Smooth muscle cell (in vitro differentiated cells): ENCODE data around the gene IKZF3. TPM values are rescaled to one million over a fixed set of nuclear protein-coding genes. Genes with fewer than 3 reads are reported as not detected.

Source experiments
- DNase-seq: peaks from one replicate; lab custom pipeline; 2025; ENCODE audit not compliant: unreplicated experiment; lab: John Stamatoyannopoulos, UW
- H2AFZ ChIP-seq: fragments of 200-600 bp; sonication (generic); 2 replicates; pipeline ENCODE4 v1.6.0; 2016; ENCODE audit warnings: antibody characterized with exemption, low read depth, mild to moderate bottlenecking
- H3F3A ChIP-seq: fragments of 200-600 bp; sonication (generic); 2 replicates; pipeline ENCODE4 v1.6.0; 2017; ENCODE audit warnings: antibody characterized with exemption, low read depth
- H3K27ac ChIP-seq: fragments of 200-600 bp; sonication (generic); 2 replicates; pipeline ENCODE4 v1.5.1; 2016; ENCODE audit warnings: low read depth, mild to moderate bottlenecking
- H3K27me3 ChIP-seq: fragments of 200-600 bp; sonication (generic); 2 replicates; pipeline ENCODE4 v1.6.1; 2016; ENCODE audit warnings: low read depth, mild to moderate bottlenecking
- H3K36me3 ChIP-seq: fragments of 200-600 bp; sonication (generic); 2 replicates; pipeline ENCODE4 v1.5.1; 2016; ENCODE audit warnings: low read depth
- H3K4me1 ChIP-seq: fragments of 200-600 bp; sonication (generic); 2 replicates; pipeline ENCODE4 v1.5.1; 2016; ENCODE audit warnings: low read depth
- H3K4me2 ChIP-seq: fragments of 200-600 bp; sonication (generic); 2 replicates; pipeline ENCODE4 v1.6.0; 2016; ENCODE audit warnings: mild to moderate bottlenecking
- H3K4me3 ChIP-seq: fragments of 200-600 bp; sonication (generic); 2 replicates; pipeline ENCODE4 v1.5.1; 2016; ENCODE audit warnings: mild to moderate bottlenecking
- H3K79me2 ChIP-seq: fragments of 200-600 bp; sonication (generic); 2 replicates; pipeline ENCODE4 v1.6.0; 2016; ENCODE audit warnings: low read depth, mild to moderate bottlenecking
- H3K9ac ChIP-seq: fragments of 200-600 bp; sonication (generic); 2 replicates; pipeline ENCODE4 v1.6.0; 2016; ENCODE audit warnings: low read depth
- H3K9me3 ChIP-seq: fragments of 200-600 bp; sonication (generic); replicated peaks from 2 replicates; pipeline ENCODE4 v1.5.1; 2016; ENCODE audit warnings: low read depth
- H4K20me1 ChIP-seq: fragments of 200-600 bp; sonication (generic); 2 replicates; pipeline ENCODE4 v1.6.0; 2016; ENCODE audit warnings: low read depth
- WGBS: methylation state at CpG from one replicate; pipeline ENCODE4 v1.1.7; 2016; ENCODE audit warnings: low lambda C conversion rate; 5-methylcytosine and 5-hydroxymethylcytosine counted together
- polyA plus RNA-seq: library from polyadenylated mRNA; unstranded; fragments of >200 nt; fragmentation: Nextera tagmentation; extraction: Ambion mirVana; gene quantifications from 2 replicates; pipeline ENCODE4 v1.2.1, GENCODE V29; 2016
- total RNA-seq: library from RNA; depleted of rRNA; stranded (reverse); fragments of >200 nt; gene quantifications from 2 replicates; pipeline ENCODE4 v1.2.3, GENCODE V29; 2014
- TF ChIP-seq, protein P1 (sequence below): fragments of 200-600 bp; sonication (generic); IDR thresholded peaks from 2 replicates; pipeline ENCODE4 v1.5.1; 2017; ENCODE audit warnings: borderline replicate concordance, mild to moderate bottlenecking, antibody characterized with exemption; ENCODE audit not compliant: insufficient read depth, poor library complexity, severe bottlenecking

The IKZF3 gene
- total and polyA plus RNA-seq, 2 experiments from 2014 or later, result under 0.01 TPM; not detected in 1

DNA sequence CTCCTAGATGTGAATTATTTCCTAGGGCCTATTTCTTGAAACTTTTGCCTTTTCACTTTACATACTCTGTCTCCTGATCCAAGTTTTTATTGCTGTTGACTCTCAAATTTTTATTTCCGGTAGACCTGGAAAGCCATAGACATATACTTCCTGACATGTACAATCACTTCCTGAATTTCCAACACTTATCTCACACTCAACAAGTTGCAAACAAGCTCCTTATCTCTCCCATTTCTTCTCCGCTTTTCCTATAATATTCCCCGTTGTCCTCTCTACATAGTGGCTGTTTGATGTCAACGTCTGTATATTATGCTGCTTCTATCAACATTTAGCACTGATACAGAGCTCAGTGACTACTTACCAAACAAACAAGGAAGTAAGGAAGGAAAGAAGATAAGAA is 59.3 kb downstream of the IKZF3 start:
- H3K36me3 ChIP-seq, result no peaks in the 10 kb centered on the region
- TF ChIP-seq, protein P1, sequence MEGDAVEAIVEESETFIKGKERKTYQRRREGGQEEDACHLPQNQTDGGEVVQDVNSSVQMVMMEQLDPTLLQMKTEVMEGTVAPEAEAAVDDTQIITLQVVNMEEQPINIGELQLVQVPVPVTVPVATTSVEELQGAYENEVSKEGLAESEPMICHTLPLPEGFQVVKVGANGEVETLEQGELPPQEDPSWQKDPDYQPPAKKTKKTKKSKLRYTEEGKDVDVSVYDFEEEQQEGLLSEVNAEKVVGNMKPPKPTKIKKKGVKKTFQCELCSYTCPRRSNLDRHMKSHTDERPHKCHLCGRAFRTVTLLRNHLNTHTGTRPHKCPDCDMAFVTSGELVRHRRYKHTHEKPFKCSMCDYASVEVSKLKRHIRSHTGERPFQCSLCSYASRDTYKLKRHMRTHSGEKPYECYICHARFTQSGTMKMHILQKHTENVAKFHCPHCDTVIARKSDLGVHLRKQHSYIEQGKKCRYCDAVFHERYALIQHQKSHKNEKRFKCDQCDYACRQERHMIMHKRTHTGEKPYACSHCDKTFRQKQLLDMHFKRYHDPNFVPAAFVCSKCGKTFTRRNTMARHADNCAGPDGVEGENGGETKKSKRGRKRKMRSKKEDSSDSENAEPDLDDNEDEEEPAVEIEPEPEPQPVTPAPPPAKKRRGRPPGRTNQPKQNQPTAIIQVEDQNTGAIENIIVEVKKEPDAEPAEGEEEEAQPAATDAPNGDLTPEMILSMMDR, result no peak
- no peaks in the 10 kb centered on the region for H3K4me1 ChIP-seq
- H3K4me2 ChIP-seq, result no peak overlapping the region
- H3F3A ChIP-seq, result no peaks in the 10 kb centered on the region
- no peaks in the 10 kb centered on the region for H4K20me1 ChIP-seq
- no peak overlapping the region for H3K4me3 ChIP-seq
- H3K27me3 ChIP-seq, result peaks cover 20% of the 10 kb centered on the region
- H3K9ac ChIP-seq, result no peak overlapping the region
- DNase-seq, result no peak
- 74% methylated on average over 4 of the region's 4 CpGs for WGBS
- no peak overlapping the region for H3K27ac ChIP-seq
- H3K79me2 ChIP-seq, result no peaks in the 10 kb centered on the region
- peak overlapping the region; percentile 58 for H2AFZ ChIP-seq
- H3K9me3 ChIP-seq, result no peaks in the 10 kb centered on the region

DNA sequence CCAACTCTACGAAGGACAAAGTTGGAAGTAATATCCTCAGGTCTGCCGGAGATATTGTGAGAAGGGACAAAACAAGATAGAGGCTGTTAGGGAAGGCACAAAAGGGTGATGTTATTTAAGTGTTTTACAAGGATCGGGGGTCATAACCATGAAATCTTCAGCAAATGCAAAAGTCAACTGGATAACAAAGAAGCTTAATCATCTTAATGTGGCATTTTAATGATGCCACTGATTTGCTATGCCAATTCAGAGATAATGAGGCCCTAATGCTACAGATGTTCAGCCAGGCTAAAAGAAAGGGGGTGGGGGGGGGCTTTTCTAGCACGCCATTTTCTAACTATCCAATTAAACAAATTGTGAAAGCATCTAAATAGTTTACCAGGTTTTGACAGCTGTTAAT is 63.1 kb downstream of the IKZF3 start:
- Histone ChIP-seq H3K4me1 (no peaks in the 10 kb centered on the region), H3K4me3 (no peak overlapping the region), H3K9ac (no peak overlapping the region), H3K27ac (no peak overlapping the region), H3F3A (no peaks in the 10 kb centered on the region), H3K36me3 (no peaks in the 10 kb centered on the region), H3K79me2 (no peaks in the 10 kb centered on the region), H3K27me3 (peaks cover 8% of the 10 kb centered on the region), H3K9me3 (no peaks in the 10 kb centered on the region), H3K4me2 (no peak overlapping the region), H2AFZ (no peak overlapping the region), H4K20me1 (no peaks in the 10 kb centered on the region)
- DNase-seq, result no peak
- 84% methylated on average over 4 of the region's 4 CpGs for WGBS
- TF ChIP-seq, protein P1, result no peak

DNA sequence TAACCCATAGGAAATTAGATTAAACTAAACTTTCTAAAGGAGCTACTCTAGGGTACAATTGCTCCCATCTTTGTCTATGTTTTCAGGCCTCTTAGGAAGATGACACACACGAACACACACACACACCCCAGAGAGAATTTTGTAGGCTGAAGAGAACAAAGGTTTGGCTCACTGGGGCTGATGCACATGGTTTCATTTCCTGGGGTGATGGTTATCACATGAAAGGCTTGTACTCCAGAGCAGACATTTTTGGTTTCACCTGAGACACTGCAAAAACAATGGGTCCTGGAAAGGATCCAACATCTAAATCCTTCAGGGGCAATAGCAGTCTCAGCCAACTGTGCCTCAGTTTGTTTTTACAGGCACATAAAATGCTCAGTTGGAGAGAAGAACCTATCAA is 63.6 kb downstream of the IKZF3 start:
- no peak overlapping the region for H3K9ac ChIP-seq
- no peaks in the 10 kb centered on the region for H3F3A ChIP-seq
- no peaks in the 10 kb centered on the region for H3K36me3 ChIP-seq
- no peaks in the 10 kb centered on the region for H3K9me3 ChIP-seq
- H2AFZ ChIP-seq, result no peak overlapping the region
- 63% methylated on average over 1 of the region's 1 CpG for WGBS
- no peak overlapping the region for H3K27ac ChIP-seq
- H3K79me2 ChIP-seq, result no peaks in the 10 kb centered on the region
- no peak for DNase-seq
- H3K4me3 ChIP-seq, result no peak overlapping the region
- no peak overlapping the region for H3K4me2 ChIP-seq
- TF ChIP-seq, protein P1, result no peak
- no peaks in the 10 kb centered on the region for H3K4me1 ChIP-seq
- H3K27me3 ChIP-seq, result peaks cover 8% of the 10 kb centered on the region
- no peaks in the 10 kb centered on the region for H4K20me1 ChIP-seq

DNA sequence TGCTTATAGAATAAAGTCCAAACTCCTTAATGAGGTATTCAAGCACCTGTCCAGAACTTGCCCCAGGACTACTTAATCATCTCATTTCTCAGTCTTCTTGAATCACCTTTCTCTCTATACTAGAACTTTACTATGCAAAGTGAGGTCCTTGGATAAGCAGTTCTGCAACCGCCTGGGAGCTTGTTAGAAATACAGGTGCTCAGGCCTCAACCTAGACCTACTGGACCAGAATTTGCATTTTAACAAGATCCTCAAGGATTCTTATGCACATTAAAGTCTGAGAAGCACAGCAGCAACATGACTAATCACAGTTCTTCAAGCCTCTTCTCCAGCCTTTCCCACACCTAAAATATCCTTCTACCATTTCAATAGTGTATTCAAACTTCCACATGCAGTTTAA is 64.7 kb downstream of the IKZF3 start:
- no peak overlapping the region for H3K4me3 ChIP-seq
- H3K4me1 ChIP-seq, result no peaks in the 10 kb centered on the region
- no peak overlapping the region for H3K9ac ChIP-seq
- no peak overlapping the region for H3K4me2 ChIP-seq
- H3K36me3 ChIP-seq, result no peaks in the 10 kb centered on the region
- H4K20me1 ChIP-seq, result no peaks in the 10 kb centered on the region
- no peaks in the 10 kb centered on the region for H3F3A ChIP-seq
- H3K79me2 ChIP-seq, result no peaks in the 10 kb centered on the region
- no peak overlapping the region for H3K27ac ChIP-seq
- 81% methylated on average over 1 of the region's 1 CpG for WGBS
- no peak for DNase-seq
- H3K9me3 ChIP-seq, result no peaks in the 10 kb centered on the region
- no peaks in the 10 kb centered on the region for H3K27me3 ChIP-seq
- no peak overlapping the region for H2AFZ ChIP-seq
- TF ChIP-seq, protein P1, result no peak
